COLO829 (cell line): Measurements from ENCODE around the gene RNF19B.
"Not testable (repeated sequence)": the region's sequence is repeated elsewhere in the genome, so short reads cannot be mapped to it uniquely, and the experiment has no call there.

ENCODE experiments used
- DNase-seq: peaks from one replicate; pipeline ENCODE4 v3.0.0; 2012; ENCODE audit warnings: low spot score

Gene RNF19B

GRCh38 chr1:32964461-32965250, at the start of gene RNF19B:
Gene RNF19B (minus strand): TSS chr1:32964809. CDS start chr1:32964685, 124 bp downstream.
- peak; percentile 89 for DNase-seq

- DNase-seq, result no peak
These were observed 49.2 kb upstream of the RNF19B start for GRCh38 chr1:33013791-33014190.

- DNase-seq, result no peak
These were observed 47.6 kb upstream of the RNF19B start for GRCh38 chr1:33012165-33012564.

- DNase-seq, result peak; percentile 88
These were observed 46.5 kb upstream of the RNF19B start for GRCh38 chr1:33010932-33011731.

- no peak for DNase-seq
These were observed 45.0 kb upstream of the RNF19B start for GRCh38 chr1:33009561-33009960.

- DNase-seq, result no peak
These were observed 43.7 kb upstream of the RNF19B start for GRCh38 chr1:33008051-33008914.

GRCh38 chr1:33007190-33008050, 42.8 kb upstream of the RNF19B start:
- peak; percentile 90 for DNase-seq

GRCh38 chr1:33005838-33006421, 41.3 kb upstream of the RNF19B start:
- DNase-seq, result no peak

GRCh38 chr1:33005117-33005837, 40.7 kb upstream of the RNF19B start:
- DNase-seq, result peak; percentile 94

GRCh38 chr1:33004613-33005012, 40.0 kb upstream of the RNF19B start:
- peak; percentile 69 for DNase-seq

- no peak for DNase-seq
These were observed 39.0 kb upstream of the RNF19B start for GRCh38 chr1:33003657-33004056.

GRCh38 chr1:33002006-33002405, 37.4 kb upstream of the RNF19B start:
- DNase-seq, result no peak

- DNase-seq, result no peak
These were observed 36.7 kb upstream of the RNF19B start for GRCh38 chr1:33001282-33001681.

- no peak for DNase-seq
These were observed 35.9 kb upstream of the RNF19B start for GRCh38 chr1:33000427-33001026.

- no peak for DNase-seq
These were observed 34.4 kb upstream of the RNF19B start for GRCh38 chr1:32998997-32999396.

GRCh38 chr1:32998064-32998463, 33.5 kb upstream of the RNF19B start:
- DNase-seq, result no peak

GRCh38 chr1:32997381-32997891, 32.8 kb upstream of the RNF19B start:
- DNase-seq, result no peak

- DNase-seq, result not testable (repeated sequence)
These were observed 28.7 kb upstream of the RNF19B start for GRCh38 chr1:32993324-32993636.

GRCh38 chr1:32992489-32993323, 28.1 kb upstream of the RNF19B start:
- DNase-seq, result peak; percentile 69
